BE2C (cell line): ENCODE data around the gene L3MBTL2.
"Not testable (repeated sequence)": the region's sequence is repeated elsewhere in the genome, so short reads cannot be mapped to it uniquely, and the experiment has no call there.

ENCODE experiments used
- DNase-seq: peaks from one replicate; pipeline ENCODE4 v3.0.0-alpha.2; 2020
- H3K27me3 ChIP-seq: fragments of 250-450 bp; sonication (Bioruptor Pico); 2 replicates; pipeline ENCODE4 v1.5.1; 2020; ENCODE audit warnings: mild to moderate bottlenecking
- H3K36me3 ChIP-seq: fragments of 250-450 bp; sonication (Bioruptor Pico); 2 replicates; pipeline ENCODE4 v1.5.1; 2020; ENCODE audit warnings: mild to moderate bottlenecking
- H3K4me1 ChIP-seq: fragments of 250-450 bp; sonication (Bioruptor Pico); 2 replicates; pipeline ENCODE4 v1.5.1; 2020
- H3K4me3 ChIP-seq: 2 replicates; pipeline ENCODE4 v1.5.1; 2011; ENCODE audit warnings: low read depth, low read length
- H3K9me3 ChIP-seq: fragments of 250-450 bp; sonication (Bioruptor Pico); 2 replicates; pipeline ENCODE4 v1.5.1; 2020
- TF ChIP-seq, protein P1 (sequence below): IDR thresholded peaks from 2 replicates; pipeline ENCODE4 v1.5.1; 2012; ENCODE audit warnings: mild to moderate bottlenecking, low read depth, low read length

L3MBTL2 gene

DNA sequence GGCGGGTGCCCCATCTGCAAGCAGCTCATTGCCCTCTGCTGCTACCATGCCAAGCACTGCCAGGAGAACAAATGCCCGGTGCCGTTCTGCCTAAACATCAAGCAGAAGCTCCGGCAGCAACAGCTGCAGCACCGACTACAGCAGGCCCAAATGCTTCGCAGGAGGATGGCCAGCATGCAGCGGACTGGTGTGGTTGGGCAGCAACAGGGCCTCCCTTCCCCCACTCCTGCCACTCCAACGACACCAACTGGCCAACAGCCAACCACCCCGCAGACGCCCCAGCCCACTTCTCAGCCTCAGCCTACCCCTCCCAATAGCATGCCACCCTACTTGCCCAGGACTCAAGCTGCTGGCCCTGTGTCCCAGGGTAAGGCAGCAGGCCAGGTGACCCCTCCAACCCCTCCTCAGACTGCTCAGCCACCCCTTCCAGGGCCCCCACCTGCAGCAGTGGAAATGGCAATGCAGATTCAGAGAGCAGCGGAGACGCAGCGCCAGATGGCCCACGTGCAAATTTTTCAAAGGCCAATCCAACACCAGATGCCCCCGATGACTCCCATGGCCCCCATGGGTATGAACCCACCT, 28.0 kb upstream of the L3MBTL2 start:
- Histone ChIP-seq H3K4me3 (no peak overlapping the region), H3K9me3 (no peaks in the 10 kb centered on the region), H3K27me3 (no peaks in the 10 kb centered on the region), H3K4me1 (peaks cover 10% of the 10 kb centered on the region), H3K36me3 (peaks cover 66% of the 10 kb centered on the region)
- no peak for DNase-seq
- TF ChIP-seq, protein P1, sequence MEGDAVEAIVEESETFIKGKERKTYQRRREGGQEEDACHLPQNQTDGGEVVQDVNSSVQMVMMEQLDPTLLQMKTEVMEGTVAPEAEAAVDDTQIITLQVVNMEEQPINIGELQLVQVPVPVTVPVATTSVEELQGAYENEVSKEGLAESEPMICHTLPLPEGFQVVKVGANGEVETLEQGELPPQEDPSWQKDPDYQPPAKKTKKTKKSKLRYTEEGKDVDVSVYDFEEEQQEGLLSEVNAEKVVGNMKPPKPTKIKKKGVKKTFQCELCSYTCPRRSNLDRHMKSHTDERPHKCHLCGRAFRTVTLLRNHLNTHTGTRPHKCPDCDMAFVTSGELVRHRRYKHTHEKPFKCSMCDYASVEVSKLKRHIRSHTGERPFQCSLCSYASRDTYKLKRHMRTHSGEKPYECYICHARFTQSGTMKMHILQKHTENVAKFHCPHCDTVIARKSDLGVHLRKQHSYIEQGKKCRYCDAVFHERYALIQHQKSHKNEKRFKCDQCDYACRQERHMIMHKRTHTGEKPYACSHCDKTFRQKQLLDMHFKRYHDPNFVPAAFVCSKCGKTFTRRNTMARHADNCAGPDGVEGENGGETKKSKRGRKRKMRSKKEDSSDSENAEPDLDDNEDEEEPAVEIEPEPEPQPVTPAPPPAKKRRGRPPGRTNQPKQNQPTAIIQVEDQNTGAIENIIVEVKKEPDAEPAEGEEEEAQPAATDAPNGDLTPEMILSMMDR, result no peak

DNA sequence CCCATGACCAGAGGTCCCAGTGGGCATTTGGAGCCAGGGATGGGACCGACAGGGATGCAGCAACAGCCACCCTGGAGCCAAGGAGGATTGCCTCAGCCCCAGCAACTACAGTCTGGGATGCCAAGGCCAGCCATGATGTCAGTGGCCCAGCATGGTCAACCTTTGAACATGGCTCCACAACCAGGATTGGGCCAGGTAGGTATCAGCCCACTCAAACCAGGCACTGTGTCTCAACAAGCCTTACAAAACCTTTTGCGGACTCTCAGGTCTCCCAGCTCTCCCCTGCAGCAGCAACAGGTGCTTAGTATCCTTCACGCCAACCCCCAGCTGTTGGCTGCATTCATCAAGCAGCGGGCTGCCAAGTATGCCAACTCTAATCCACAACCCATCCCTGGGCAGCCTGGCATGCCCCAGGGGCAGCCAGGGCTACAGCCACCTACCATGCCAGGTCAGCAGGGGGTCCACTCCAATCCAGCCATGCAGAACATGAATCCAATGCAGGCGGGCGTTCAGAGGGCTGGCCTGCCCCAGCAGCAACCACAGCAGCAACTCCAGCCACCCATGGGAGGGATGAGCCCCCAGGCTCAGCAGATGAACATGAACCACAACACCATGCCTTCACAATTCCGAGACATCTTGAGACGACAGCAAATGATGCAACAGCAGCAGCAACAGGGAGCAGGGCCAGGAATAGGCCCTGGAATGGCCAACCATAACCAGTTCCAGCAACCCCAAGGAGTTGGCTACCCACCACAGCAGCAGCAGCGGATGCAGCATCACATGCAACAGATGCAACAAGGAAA, 27.3 kb upstream of the L3MBTL2 start:
- Histone ChIP-seq H3K4me3 (no peak overlapping the region), H3K36me3 (peaks cover 59% of the 10 kb centered on the region), H3K27me3 (no peaks in the 10 kb centered on the region), H3K4me1 (peaks cover 10% of the 10 kb centered on the region), H3K9me3 (no peaks in the 10 kb centered on the region)
- no peak for DNase-seq
- TF ChIP-seq, protein P1, result no peak

- TF ChIP-seq, protein P1, result no peak
- no peak for DNase-seq
- H3K9me3 ChIP-seq, result no peaks in the 10 kb centered on the region
- H3K36me3 ChIP-seq, result peaks cover 52% of the 10 kb centered on the region
- H3K27me3 ChIP-seq, result no peaks in the 10 kb centered on the region
- no peak overlapping the region for H3K4me3 ChIP-seq
- peaks cover 10% of the 10 kb centered on the region for H3K4me1 ChIP-seq
Measured at GRCh38 chr22:41178425-41178975, 26.6 kb upstream of the L3MBTL2 start.

DNA sequence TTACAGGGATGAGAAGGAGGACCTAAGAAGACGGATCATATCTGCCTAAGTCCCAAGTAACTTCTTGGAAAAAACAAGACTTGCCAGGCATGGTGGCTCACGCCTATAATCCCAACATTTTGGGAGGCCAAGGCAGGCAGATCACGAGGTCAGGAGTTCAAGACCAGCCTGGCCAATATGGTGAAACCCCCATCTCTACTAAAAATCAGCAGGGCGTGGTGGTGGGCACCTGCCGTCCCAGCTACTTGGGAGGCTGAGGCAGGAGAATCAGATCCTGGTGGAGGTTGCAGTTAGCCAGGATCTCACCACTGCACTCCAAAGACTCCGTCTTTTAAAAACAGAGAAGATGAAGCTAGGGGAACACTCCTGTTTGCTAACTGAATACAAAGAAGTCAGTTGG, 24.8 kb upstream of the L3MBTL2 start:
- not testable (repeated sequence) for H3K4me3 ChIP-seq
- H3K36me3 ChIP-seq, result peaks cover 44% of the 10 kb centered on the region

GRCh38 chr22:41180926-41181325, 24.2 kb upstream of the L3MBTL2 start:
- Histone ChIP-seq H3K9me3 (no peaks in the 10 kb centered on the region), H3K27me3 (no peaks in the 10 kb centered on the region), H3K36me3 (peaks cover 41% of the 10 kb centered on the region), H3K4me3 (no peak overlapping the region), H3K4me1 (peaks cover under 1% of the 10 kb centered on the region)
- DNase-seq, result no peak
- TF ChIP-seq, protein P1, result no peak

More for the DNA sequence above, 24.8 kb upstream of the L3MBTL2 start:
- DNase-seq, H3K9me3 ChIP-seq, H3K27me3 ChIP-seq, H3K4me1 ChIP-seq: not testable (repeated sequence)

- no peaks in the 10 kb centered on the region for H3K9me3 ChIP-seq
- no peaks in the 10 kb centered on the region for H3K27me3 ChIP-seq
- no peak for DNase-seq
- peaks cover 34% of the 10 kb centered on the region for H3K36me3 ChIP-seq
- TF ChIP-seq, protein P1, result no peak
- H3K4me1 ChIP-seq, result no peaks in the 10 kb centered on the region
- no peak overlapping the region for H3K4me3 ChIP-seq
Measured at GRCh38 chr22:41181349-41182241, 23.5 kb upstream of the L3MBTL2 start.
